Ishikawa (cell line): ENCODE measurements around the gene MAP1LC3A.

Source experiments
- EGR1 ChIP-seq: IDR thresholded peaks from 2 replicates; pipeline ENCODE4 v1.6.1; 2012
- EP300 ChIP-seq: IDR thresholded peaks from 2 replicates; pipeline ENCODE4 v1.6.1; 2012; ENCODE audit warnings: borderline replicate concordance
- FOXM1 ChIP-seq: IDR thresholded peaks from 2 replicates; pipeline ENCODE4 v1.6.1; 2012; ENCODE audit warnings: low read depth, borderline replicate concordance
- NFIC ChIP-seq: IDR thresholded peaks from 2 replicates; pipeline ENCODE4 v1.6.1; 2012
- RAD21 ChIP-seq: IDR thresholded peaks from 2 replicates; pipeline ENCODE4 v1.6.1; 2012; ENCODE audit warnings: low read depth
- REST ChIP-seq: IDR thresholded peaks from 2 replicates; pipeline ENCODE4 v1.6.1; 2012; ENCODE audit warnings: low read depth, mild to moderate bottlenecking
- TAF1 ChIP-seq: IDR thresholded peaks from 2 replicates; pipeline ENCODE4 v1.6.1; 2012; ENCODE audit warnings: low read depth, mild to moderate bottlenecking
- TCF12 ChIP-seq: IDR thresholded peaks from 2 replicates; pipeline ENCODE4 v1.6.1; 2012; ENCODE audit warnings: low read depth
- YY1 ChIP-seq: IDR thresholded peaks from 2 replicates; pipeline ENCODE4 v1.6.1; 2012; ENCODE audit warnings: low read depth

DNA sequence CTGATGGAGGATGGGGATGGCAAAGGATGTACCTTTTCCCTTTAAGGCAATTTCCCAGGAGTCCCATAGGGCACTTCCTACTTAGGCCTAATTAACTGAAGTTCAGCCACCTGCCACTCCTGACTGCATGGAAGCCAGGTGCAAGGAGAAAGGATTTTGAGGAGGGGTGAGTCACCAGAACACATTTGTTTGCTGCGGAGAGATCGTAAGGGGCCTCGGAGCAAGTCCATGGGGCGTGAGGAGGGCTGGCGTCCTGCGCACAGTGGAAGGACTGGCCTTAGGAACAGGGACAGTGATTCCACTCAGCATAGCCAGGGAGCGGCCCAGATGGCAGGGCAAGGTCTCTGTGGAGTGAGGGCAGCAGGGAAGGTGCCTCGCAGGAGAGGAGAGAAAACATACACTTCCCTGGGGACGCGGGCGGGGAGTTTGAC lies 11.8 kb upstream of the MAP1LC3A start:
- TF ChIP-seq NFIC (no peak), REST (no peak), EP300 (no peak), TAF1 (no peak), RAD21 (no peak), EGR1 (no peak), YY1 (no peak), FOXM1 (no peak), TCF12 (no peak)
